ENCODE data around the gene PDXK. TPM values are rescaled to one million over a fixed set of nuclear protein-coding genes. Genes with fewer than 3 reads are reported as not detected.

Gene PDXK
- total and polyA plus RNA-seq, 2 of the 13 experiments (the other 11 are each of a cell fraction or from before 2014, with no cell fraction given): 114 to 184 TPM

- TF ChIP-seq FOXO4 (CRISPR knock-in tag; conservative IDR thresholded peaks at IDR 0.05) (no peak), TRIM22 (IDR thresholded peaks at IDR 0.05) (no peak), DPF2 (CRISPR knock-in tag; IDR thresholded peaks at IDR 0.05; ENCODE audit: borderline replicate concordance, low read depth) (no peak), ZNF577 (CRISPR knock-in tag; IDR thresholded peaks at IDR 0.05; ENCODE audit: borderline replicate concordance, low read depth) (no peak), RFX5 (IDR thresholded peaks at IDR 0.05; ENCODE audit: low read depth, low read length) (no peak), NKX3-1 (CRISPR knock-in tag; IDR thresholded peaks at IDR 0.05) (no peak), TSC22D2 (CRISPR knock-in tag; IDR thresholded peaks at IDR 0.05; ENCODE audit: borderline replicate concordance) (no peak), UBTF (CRISPR knock-in tag; IDR thresholded peaks at IDR 0.05) (no peak; the same call in 1 of the 2 replicates), ZNF720 (CRISPR knock-in tag; IDR thresholded peaks at IDR 0.05) (no peak), NFKB2 (CRISPR knock-in tag; IDR thresholded peaks at IDR 0.05; ENCODE audit: borderline replicate concordance) (no peak; the same call in 1 of the 2 replicates), THAP7 (CRISPR knock-in tag; IDR thresholded peaks at IDR 0.05) (no peak), ZNF652 (CRISPR knock-in tag; IDR thresholded peaks at IDR 0.05; ENCODE audit: borderline replicate concordance, low read depth) (no peak), SALL2 (CRISPR knock-in tag; IDR thresholded peaks at IDR 0.05) (no peak), CREBL2 (CRISPR knock-in tag; IDR thresholded peaks at IDR 0.05; ENCODE audit: borderline replicate concordance) (no peak), GATAD1 (CRISPR knock-in tag; IDR thresholded peaks at IDR 0.05) (peak; percentile 40; the same call in 1 of the 2 replicates), ZNF737 (CRISPR knock-in tag; IDR thresholded peaks at IDR 0.05; ENCODE audit: borderline replicate concordance) (no peak), ZEB1 (IDR thresholded peaks at IDR 0.05; ENCODE audit: insufficient replicate concordance, low read depth) (no peak), ZFP1 (CRISPR knock-in tag; IDR thresholded peaks at IDR 0.05) (no peak), ZNF674 (CRISPR knock-in tag; IDR thresholded peaks at IDR 0.05; ENCODE audit: low read depth) (no peak), ISX (CRISPR knock-in tag; conservative IDR thresholded peaks at IDR 0.05) (no peak), JUNB (CRISPR knock-in tag; IDR thresholded peaks at IDR 0.05; ENCODE audit: borderline replicate concordance) (no peak), ZNF546 (CRISPR knock-in tag; conservative IDR thresholded peaks at IDR 0.05) (no peak)
Measured at GRCh38 chr21:43810505-43811261, 91.8 kb downstream of the PDXK start (continued).

Data from HepG2 (cell line).